ENCODE measurements around the gene KSR2.

GRCh38 chr12:117583677-117584225, 385.0 kb downstream of the KSR2 start:
- TF ChIP-seq GATA3 (IDR thresholded peaks at IDR 0.05; ENCODE audit: low read depth, low read length) (no peak), GATA2 (IDR thresholded peaks at IDR 0.05; ENCODE audit: low read depth, low read length) (no peak)
